RPMI8226 (cell line): ENCODE measurements around the gene EML1.
"Not testable (repeated sequence)": the region's sequence is repeated elsewhere in the genome, so short reads cannot be mapped to it uniquely, and the experiment has no call there.

ENCODE experiments used
- DNase-seq: peaks from one replicate; pipeline ENCODE4 v3.0.0-alpha.2; 2015

The EML1 gene

GRCh38 chr14:99756796-99757195, 36.4 kb upstream of the EML1 start:
- DNase-seq: no peak

- no peak for DNase-seq
Measured at GRCh38 chr14:99757331-99758070, 35.7 kb upstream of the EML1 start.

GRCh38 chr14:99758121-99758821, 34.9 kb upstream of the EML1 start:
- DNase-seq: no peak

- no peak for DNase-seq
Measured at GRCh38 chr14:99758872-99759545, 34.2 kb upstream of the EML1 start.

- no peak for DNase-seq
Measured at GRCh38 chr14:99759546-99759925, 33.7 kb upstream of the EML1 start.

- no peak for DNase-seq
Measured at GRCh38 chr14:99760817-99761216, 32.4 kb upstream of the EML1 start.

- not testable (repeated sequence) for DNase-seq
Measured at GRCh38 chr14:99762911-99763310, 30.3 kb upstream of the EML1 start.

GRCh38 chr14:99763527-99764221, 29.5 kb upstream of the EML1 start:
- no peak for DNase-seq

- DNase-seq: no peak
Measured at GRCh38 chr14:99764222-99764706, 28.9 kb upstream of the EML1 start.

GRCh38 chr14:99768381-99768780, 24.8 kb upstream of the EML1 start:
- DNase-seq: no peak

GRCh38 chr14:99769123-99769522, 24.1 kb upstream of the EML1 start:
- DNase-seq: no peak

- DNase-seq: no peak
Measured at GRCh38 chr14:99769799-99770198, 23.4 kb upstream of the EML1 start.

GRCh38 chr14:99772371-99773283, 20.6 kb upstream of the EML1 start:
- no peak for DNase-seq

- no peak for DNase-seq
Measured at GRCh38 chr14:99773521-99774497, 19.4 kb upstream of the EML1 start.

- peak; percentile 36 for DNase-seq
Measured at GRCh38 chr14:99774556-99775307, 18.5 kb upstream of the EML1 start.

- DNase-seq: no peak
Measured at GRCh38 chr14:99775351-99775750, 17.9 kb upstream of the EML1 start.

GRCh38 chr14:99777951-99778350, 15.3 kb upstream of the EML1 start:
- no peak for DNase-seq

GRCh38 chr14:99779751-99780150, 13.5 kb upstream of the EML1 start:
- DNase-seq: no peak

GRCh38 chr14:99780690-99781089, 12.5 kb upstream of the EML1 start:
- DNase-seq: peak; percentile 30

GRCh38 chr14:99781091-99781490, 12.1 kb upstream of the EML1 start:
- DNase-seq: peak; percentile 48
